Osteoblast (primary cell): ENCODE measurements around the gene ZFP91. TPM values are rescaled to one million over a fixed set of nuclear protein-coding genes. Genes with fewer than 3 reads are reported as not detected.
A peak's percentile ranks its signal among the peaks of the same experiment; 100 is the strongest.

Experiments
- DNase-seq: peaks from one replicate; pipeline ENCODE4 v3.0.0; 2011; ENCODE audit warnings: low spot score, mixed read lengths; ENCODE audit not compliant: insufficient read length; ENCODE audit errors: missing footprints
- H2AFZ ChIP-seq: 2 replicates; pipeline ENCODE4 v1.6.0; 2011; ENCODE audit warnings: mild to moderate bottlenecking, low read length
- H3K27ac ChIP-seq: 2 replicates; pipeline ENCODE4 v1.5.1; 2011; ENCODE audit warnings: mild to moderate bottlenecking, low read depth, low read length, moderate library complexity
- H3K27me3 ChIP-seq: 2 replicates; pipeline ENCODE4 v1.6.0; 2012; ENCODE audit warnings: mild to moderate bottlenecking, control low read depth, inconsistent platforms, low read length, moderate library complexity; ENCODE audit not compliant: insufficient read depth
- H3K36me3 ChIP-seq: 2 replicates; pipeline ENCODE4 v1.5.1; 2011; ENCODE audit warnings: mild to moderate bottlenecking, low read length, control low read depth, moderate library complexity; ENCODE audit not compliant: insufficient read depth
- H3K4me1 ChIP-seq: 2 replicates; pipeline ENCODE4 v1.5.1; 2011; ENCODE audit warnings: mild to moderate bottlenecking, low read length, control low read depth, moderate library complexity; ENCODE audit not compliant: insufficient read depth
- H3K4me2 ChIP-seq: 2 replicates; pipeline ENCODE4 v1.6.0; 2011; ENCODE audit warnings: mild to moderate bottlenecking, low read length; ENCODE audit not compliant: insufficient read depth
- H3K4me3 ChIP-seq: fragments of 200-600 bp; sonication (generic); 3 replicates; pipeline ENCODE4 v1.5.1; 2012; ENCODE audit warnings: mild to moderate bottlenecking, low read length, inconsistent platforms; ENCODE audit not compliant: insufficient read depth
- H3K79me2 ChIP-seq: 2 replicates; pipeline ENCODE4 v1.6.0; 2012; ENCODE audit warnings: mild to moderate bottlenecking, low read length, control low read depth, inconsistent platforms; ENCODE audit not compliant: insufficient read depth
- H3K9me3 ChIP-seq: 2 replicates; pipeline ENCODE4 v1.5.1; 2011; ENCODE audit warnings: low read depth, low read length, control low read depth
- H4K20me1 ChIP-seq: 2 replicates; pipeline ENCODE4 v1.6.0; 2012; ENCODE audit warnings: mild to moderate bottlenecking, low read length, control low read depth; ENCODE audit not compliant: insufficient read depth
- CTCF ChIP-seq: IDR thresholded peaks from 2 replicates; pipeline ENCODE4 v1.5.1; 2011; ENCODE audit warnings: mild to moderate bottlenecking, low read depth, low read length, moderate library complexity; ENCODE audit errors: extremely low read depth
- total RNA-seq: library from RNA; depleted of rRNA; stranded (reverse); fragments of >200 nt; gene quantifications from 2 replicates; pipeline ENCODE4 v1.2.3, GENCODE V29; 2012

Gene ZFP91
- total RNA-seq, 1 donor: 61.2 TPM

GRCh38 chr11:58637371-58637770 is 58.5 kb downstream of the ZFP91 start:
- H2AFZ ChIP-seq: no peak overlapping the region
- no peak for TF ChIP-seq CTCF
- H3K4me3 ChIP-seq: no peak overlapping the region
- H3K27ac ChIP-seq: no peak overlapping the region
- H4K20me1 ChIP-seq: no peaks in the 10 kb centered on the region
- H3K4me2 ChIP-seq: no peak overlapping the region
- peaks cover 2% of the 10 kb centered on the region for H3K27me3 ChIP-seq
- DNase-seq: peak; percentile 73
- H3K36me3 ChIP-seq: no peaks in the 10 kb centered on the region
- no peaks in the 10 kb centered on the region for H3K79me2 ChIP-seq
- no peaks in the 10 kb centered on the region for H3K9me3 ChIP-seq
- no peaks in the 10 kb centered on the region for H3K4me1 ChIP-seq

GRCh38 chr11:58639103-58639502 is 60.2 kb downstream of the ZFP91 start:
- peak; percentile 32 for DNase-seq
- no peak for TF ChIP-seq CTCF
- H4K20me1 ChIP-seq: no peaks in the 10 kb centered on the region
- no peak overlapping the region for H2AFZ ChIP-seq
- H3K27me3 ChIP-seq: peaks cover 5% of the 10 kb centered on the region
- no peak overlapping the region for H3K4me2 ChIP-seq
- no peak overlapping the region for H3K27ac ChIP-seq
- no peak overlapping the region for H3K4me3 ChIP-seq
- no peaks in the 10 kb centered on the region for H3K9me3 ChIP-seq
- H3K79me2 ChIP-seq: no peaks in the 10 kb centered on the region
- no peaks in the 10 kb centered on the region for H3K4me1 ChIP-seq
- no peaks in the 10 kb centered on the region for H3K36me3 ChIP-seq

- Histone ChIP-seq H3K27me3 (peaks cover 5% of the 10 kb centered on the region), H3K79me2 (no peaks in the 10 kb centered on the region), H3K36me3 (no peaks in the 10 kb centered on the region), H3K9me3 (no peaks in the 10 kb centered on the region), H3K4me2 (no peak overlapping the region), H3K4me3 (no peak overlapping the region), H3K4me1 (no peaks in the 10 kb centered on the region), H2AFZ (no peak overlapping the region), H4K20me1 (no peaks in the 10 kb centered on the region), H3K27ac (no peak overlapping the region)
- no peak for TF ChIP-seq CTCF
- no peak for DNase-seq
Observed at GRCh38 chr11:58639669-58640068, 60.8 kb downstream of the ZFP91 start.

- Histone ChIP-seq H2AFZ (no peak overlapping the region), H3K4me1 (no peaks in the 10 kb centered on the region), H4K20me1 (no peaks in the 10 kb centered on the region), H3K4me2 (no peak overlapping the region), H3K4me3 (no peak overlapping the region), H3K27ac (no peak overlapping the region), H3K27me3 (peaks cover 5% of the 10 kb centered on the region), H3K79me2 (no peaks in the 10 kb centered on the region), H3K36me3 (no peaks in the 10 kb centered on the region), H3K9me3 (peaks cover 4% of the 10 kb centered on the region)
- no peak for DNase-seq
- TF ChIP-seq CTCF: no peak
Observed at GRCh38 chr11:58640386-58641023, 61.6 kb downstream of the ZFP91 start.
